ENCODE data around the gene MVB12B.

DNA sequence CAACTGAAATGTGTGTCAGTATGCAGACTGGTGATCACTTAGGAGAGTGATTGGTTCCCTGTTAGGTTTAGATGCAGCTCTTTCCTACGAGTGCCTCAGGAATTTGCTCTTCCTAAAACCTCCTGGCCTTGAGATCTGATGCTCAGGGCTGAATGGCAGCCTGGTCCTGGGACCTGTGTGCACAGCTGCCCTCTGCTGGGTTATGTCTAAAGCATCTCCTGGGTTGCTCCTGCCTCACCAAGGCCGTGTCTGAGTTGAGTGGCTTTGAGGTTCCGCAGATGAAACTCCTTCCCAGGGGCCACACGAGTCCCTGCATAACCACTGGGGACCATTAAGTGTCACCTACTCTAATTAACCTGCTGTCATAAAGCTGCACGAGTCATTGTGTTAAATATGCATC is 59.5 kb downstream of the MVB12B start:
- TF ChIP-seq, protein P1, sequence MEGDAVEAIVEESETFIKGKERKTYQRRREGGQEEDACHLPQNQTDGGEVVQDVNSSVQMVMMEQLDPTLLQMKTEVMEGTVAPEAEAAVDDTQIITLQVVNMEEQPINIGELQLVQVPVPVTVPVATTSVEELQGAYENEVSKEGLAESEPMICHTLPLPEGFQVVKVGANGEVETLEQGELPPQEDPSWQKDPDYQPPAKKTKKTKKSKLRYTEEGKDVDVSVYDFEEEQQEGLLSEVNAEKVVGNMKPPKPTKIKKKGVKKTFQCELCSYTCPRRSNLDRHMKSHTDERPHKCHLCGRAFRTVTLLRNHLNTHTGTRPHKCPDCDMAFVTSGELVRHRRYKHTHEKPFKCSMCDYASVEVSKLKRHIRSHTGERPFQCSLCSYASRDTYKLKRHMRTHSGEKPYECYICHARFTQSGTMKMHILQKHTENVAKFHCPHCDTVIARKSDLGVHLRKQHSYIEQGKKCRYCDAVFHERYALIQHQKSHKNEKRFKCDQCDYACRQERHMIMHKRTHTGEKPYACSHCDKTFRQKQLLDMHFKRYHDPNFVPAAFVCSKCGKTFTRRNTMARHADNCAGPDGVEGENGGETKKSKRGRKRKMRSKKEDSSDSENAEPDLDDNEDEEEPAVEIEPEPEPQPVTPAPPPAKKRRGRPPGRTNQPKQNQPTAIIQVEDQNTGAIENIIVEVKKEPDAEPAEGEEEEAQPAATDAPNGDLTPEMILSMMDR (conservative IDR thresholded peaks at IDR 0.05; ENCODE audit: low read depth, low read length) = peak; percentile 29; the same call in 1 of the 2 replicates
- no peak for TF ChIP-seq RFX5 (IDR thresholded peaks at IDR 0.05; ENCODE audit: low read depth, low read length)
- no peak for TF ChIP-seq POLR2A (IDR thresholded peaks at IDR 0.05; ENCODE audit: low read depth, low read length)
- no peak for TF ChIP-seq FOS (IDR thresholded peaks at IDR 0.05; ENCODE audit: low read depth, low read length)
- TF ChIP-seq, protein P2, sequence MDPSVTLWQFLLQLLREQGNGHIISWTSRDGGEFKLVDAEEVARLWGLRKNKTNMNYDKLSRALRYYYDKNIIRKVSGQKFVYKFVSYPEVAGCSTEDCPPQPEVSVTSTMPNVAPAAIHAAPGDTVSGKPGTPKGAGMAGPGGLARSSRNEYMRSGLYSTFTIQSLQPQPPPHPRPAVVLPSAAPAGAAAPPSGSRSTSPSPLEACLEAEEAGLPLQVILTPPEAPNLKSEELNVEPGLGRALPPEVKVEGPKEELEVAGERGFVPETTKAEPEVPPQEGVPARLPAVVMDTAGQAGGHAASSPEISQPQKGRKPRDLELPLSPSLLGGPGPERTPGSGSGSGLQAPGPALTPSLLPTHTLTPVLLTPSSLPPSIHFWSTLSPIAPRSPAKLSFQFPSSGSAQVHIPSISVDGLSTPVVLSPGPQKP (IDR thresholded peaks at IDR 0.05; ENCODE audit: borderline replicate concordance, low read depth, low read length) = no peak
- TF ChIP-seq, protein P3, sequence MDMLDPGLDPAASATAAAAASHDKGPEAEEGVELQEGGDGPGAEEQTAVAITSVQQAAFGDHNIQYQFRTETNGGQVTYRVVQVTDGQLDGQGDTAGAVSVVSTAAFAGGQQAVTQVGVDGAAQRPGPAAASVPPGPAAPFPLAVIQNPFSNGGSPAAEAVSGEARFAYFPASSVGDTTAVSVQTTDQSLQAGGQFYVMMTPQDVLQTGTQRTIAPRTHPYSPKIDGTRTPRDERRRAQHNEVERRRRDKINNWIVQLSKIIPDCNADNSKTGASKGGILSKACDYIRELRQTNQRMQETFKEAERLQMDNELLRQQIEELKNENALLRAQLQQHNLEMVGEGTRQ (IDR thresholded peaks at IDR 0.05; ENCODE audit: low read depth, low read length) = no peak
- TF ChIP-seq CEBPB (IDR thresholded peaks at IDR 0.05; ENCODE audit: low read depth, low read length) = no peak
- no peak for TF ChIP-seq BHLHE40 (IDR thresholded peaks at IDR 0.05; ENCODE audit: low read depth, low read length)
- TF ChIP-seq CHD1 (IDR thresholded peaks at IDR 0.05; ENCODE audit: low read depth, low read length) = no peak
- TF ChIP-seq MXI1 (IDR thresholded peaks at IDR 0.05; ENCODE audit: borderline replicate concordance, low read depth, low read length) = no peak
- peak; percentile 37 for TF ChIP-seq RAD21 (IDR thresholded peaks at IDR 0.05; ENCODE audit: low read length)
- TF ChIP-seq SMC3 (IDR thresholded peaks at IDR 0.05; ENCODE audit: low read depth, low read length) = peak; percentile 20; the same call in 1 of the 2 replicates
- TF ChIP-seq MAFK (IDR thresholded peaks at IDR 0.05; ENCODE audit: low read depth, low read length) = no peak
